ENCODE measurements around the gene SOST. TPM values are rescaled to one million over a fixed set of nuclear protein-coding genes. Genes with fewer than 3 reads are reported as not detected.
A peak's percentile ranks its signal among the peaks of the same experiment; 100 is the strongest.

The SOST gene
- polyA plus RNA-seq, 1 of the 3 experiments (the other 2 are of a cell fraction): not detected

DNA sequence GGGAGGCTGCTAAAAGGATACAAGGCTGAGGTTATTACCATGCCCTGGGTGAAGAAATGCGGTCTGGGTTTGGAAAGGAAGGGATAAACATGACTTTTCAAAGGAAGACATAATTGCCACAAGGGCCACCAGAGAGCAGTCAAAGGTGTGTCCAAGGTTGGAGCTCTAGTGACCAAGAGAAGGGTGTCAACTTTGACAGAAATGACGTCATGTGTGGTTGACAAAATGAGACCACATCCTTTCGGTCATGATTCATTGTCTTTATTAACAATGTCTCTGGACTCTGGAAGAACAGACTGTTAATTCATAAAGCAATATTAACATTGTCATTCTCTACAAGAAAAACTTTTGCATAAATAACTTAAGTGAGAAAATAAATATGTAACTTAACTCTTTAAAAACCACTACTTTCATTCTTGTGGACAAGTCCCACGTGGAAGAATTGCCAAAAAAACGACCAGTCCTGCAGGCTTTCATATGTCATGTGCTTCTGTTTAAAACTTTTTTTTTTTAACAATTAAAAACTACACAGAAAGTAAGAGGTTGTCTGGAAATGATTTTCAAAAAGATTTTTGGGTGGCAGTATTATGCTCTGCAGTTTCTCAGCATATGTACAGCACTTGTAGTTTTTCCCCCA, 5.0 kb downstream of the SOST start:
- no peak overlapping the region for H3K9ac ChIP-seq
- H4K20me1 ChIP-seq (ENCODE audit: insufficient read depth): no peaks in the 10 kb centered on the region
- peaks cover 0 to 6% of the 10 kb centered on the region in 2 experiments; a peak in 1 of 4 replicates for H3K4me1 ChIP-seq (ENCODE audit: control insufficient read depth in 1 of 2, insufficient read depth in 2 of 2, low read depth in 1 of 2, low read length in 1 of 2)
- WGBS (ENCODE audit: low lambda C conversion rate): 62% methylated on average over 5 of the region's 5 CpGs
- H3K27me3 ChIP-seq (ENCODE audit: insufficient read depth): no peaks in the 10 kb centered on the region
- no peaks in the 10 kb centered on the region for H3K79me2 ChIP-seq (ENCODE audit: insufficient read depth)
- DNase-seq: no peak
- no peaks in the 10 kb centered on the region for H3K9me3 ChIP-seq
- peak overlapping the region in 1 of 2 experiments; percentile 43; a peak in 1 of 4 replicates for H3K27ac ChIP-seq (ENCODE audit: low read depth in 2 of 2, low read length in 1 of 2)
- no peaks in the 10 kb centered on the region for H3K9me2 ChIP-seq
- CTCF ChIA-PET: interaction anchor here (0.8 to 7.9 kb wide), 6 partner anchors 7 to 177 kb away, joined by 3 to 97 read pairs (median 4); no protein-coding TSS in a partner anchor
- TF ChIP-seq, protein P1, sequence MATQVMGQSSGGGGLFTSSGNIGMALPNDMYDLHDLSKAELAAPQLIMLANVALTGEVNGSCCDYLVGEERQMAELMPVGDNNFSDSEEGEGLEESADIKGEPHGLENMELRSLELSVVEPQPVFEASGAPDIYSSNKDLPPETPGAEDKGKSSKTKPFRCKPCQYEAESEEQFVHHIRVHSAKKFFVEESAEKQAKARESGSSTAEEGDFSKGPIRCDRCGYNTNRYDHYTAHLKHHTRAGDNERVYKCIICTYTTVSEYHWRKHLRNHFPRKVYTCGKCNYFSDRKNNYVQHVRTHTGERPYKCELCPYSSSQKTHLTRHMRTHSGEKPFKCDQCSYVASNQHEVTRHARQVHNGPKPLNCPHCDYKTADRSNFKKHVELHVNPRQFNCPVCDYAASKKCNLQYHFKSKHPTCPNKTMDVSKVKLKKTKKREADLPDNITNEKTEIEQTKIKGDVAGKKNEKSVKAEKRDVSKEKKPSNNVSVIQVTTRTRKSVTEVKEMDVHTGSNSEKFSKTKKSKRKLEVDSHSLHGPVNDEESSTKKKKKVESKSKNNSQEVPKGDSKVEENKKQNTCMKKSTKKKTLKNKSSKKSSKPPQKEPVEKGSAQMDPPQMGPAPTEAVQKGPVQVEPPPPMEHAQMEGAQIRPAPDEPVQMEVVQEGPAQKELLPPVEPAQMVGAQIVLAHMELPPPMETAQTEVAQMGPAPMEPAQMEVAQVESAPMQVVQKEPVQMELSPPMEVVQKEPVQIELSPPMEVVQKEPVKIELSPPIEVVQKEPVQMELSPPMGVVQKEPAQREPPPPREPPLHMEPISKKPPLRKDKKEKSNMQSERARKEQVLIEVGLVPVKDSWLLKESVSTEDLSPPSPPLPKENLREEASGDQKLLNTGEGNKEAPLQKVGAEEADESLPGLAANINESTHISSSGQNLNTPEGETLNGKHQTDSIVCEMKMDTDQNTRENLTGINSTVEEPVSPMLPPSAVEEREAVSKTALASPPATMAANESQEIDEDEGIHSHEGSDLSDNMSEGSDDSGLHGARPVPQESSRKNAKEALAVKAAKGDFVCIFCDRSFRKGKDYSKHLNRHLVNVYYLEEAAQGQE (IDR thresholded peaks at IDR 0.05; ENCODE audit: low read depth, low read length): no peak
- 0 out of 2 replicates have a peak, but pooled peaks have one; percentile 12 for TF ChIP-seq PBX3 (IDR thresholded peaks at IDR 0.05)
- no peak overlapping the region for H2AFZ ChIP-seq (ENCODE audit: low read depth)
- POLR2A ChIA-PET: no interaction called here
- no peaks in the 10 kb centered on the region for H3K36me3 ChIP-seq (replicated peaks in 1 of 2; ENCODE audit: control insufficient read depth in 1 of 2, insufficient read depth in 2 of 2, low read length in 1 of 2)
- no peak overlapping the region for H3K4me2 ChIP-seq
- no peaks in the 10 kb centered on the region for H3F3A ChIP-seq (replicated peaks; ENCODE audit: insufficient read depth)
- H3K4me3 ChIP-seq (ENCODE audit: low read depth in 2 of 2, low read length in 1 of 2): no peak overlapping the region

GRCh38 chr17:43750153-43750552, 8.4 kb downstream of the SOST start:
- Histone ChIP-seq H3K9me3 (no peaks in the 10 kb centered on the region), H3K9me2 (no peaks in the 10 kb centered on the region), H3K4me1 (ENCODE audit: control insufficient read depth in 1 of 2, insufficient read depth in 2 of 2, low read depth in 1 of 2, low read length in 1 of 2) (no peaks in the 10 kb centered on the region; a peak in 1 of 4 replicates), H3K27ac (ENCODE audit: low read depth in 2 of 2, low read length in 1 of 2) (no peak overlapping the region), H3K79me2 (ENCODE audit: insufficient read depth) (no peaks in the 10 kb centered on the region), H3K27me3 (ENCODE audit: insufficient read depth) (no peaks in the 10 kb centered on the region), H3K36me3 (replicated peaks in 1 of 2; ENCODE audit: control insufficient read depth in 1 of 2, insufficient read depth in 2 of 2, low read length in 1 of 2) (no peaks in the 10 kb centered on the region), H3K4me3 (ENCODE audit: low read depth in 2 of 2, low read length in 1 of 2) (no peak overlapping the region), H3F3A (replicated peaks; ENCODE audit: insufficient read depth) (no peaks in the 10 kb centered on the region), H3K9ac (no peak overlapping the region), H4K20me1 (ENCODE audit: insufficient read depth) (no peaks in the 10 kb centered on the region), H3K4me2 (no peak overlapping the region), H2AFZ (ENCODE audit: low read depth) (no peak overlapping the region)
- WGBS (ENCODE audit: low lambda C conversion rate): 83% methylated on average over 5 of the region's 5 CpGs
- TF ChIP-seq RAD21 (IDR thresholded peaks at IDR 0.05; ENCODE audit: low read length): no peak
- TF ChIP-seq PBX3 (IDR thresholded peaks at IDR 0.05): no peak
- TF ChIP-seq EP300 (IDR thresholded peaks at IDR 0.05; ENCODE audit: borderline replicate concordance in 1 of 2, low read depth in 1 of 2, low read length in 1 of 2): no peak
- TF ChIP-seq FOXJ3 (CRISPR knock-in tag; IDR thresholded peaks at IDR 0.05): no peak
- no peak for TF ChIP-seq MXI1 (IDR thresholded peaks at IDR 0.05; ENCODE audit: low read depth, low read length)
- no peak for TF ChIP-seq NFIC (IDR thresholded peaks at IDR 0.05; ENCODE audit: borderline replicate concordance)
- TF ChIP-seq YY1 (IDR thresholded peaks at IDR 0.05; ENCODE audit: low read depth): no peak
- TF ChIP-seq, protein P2, sequence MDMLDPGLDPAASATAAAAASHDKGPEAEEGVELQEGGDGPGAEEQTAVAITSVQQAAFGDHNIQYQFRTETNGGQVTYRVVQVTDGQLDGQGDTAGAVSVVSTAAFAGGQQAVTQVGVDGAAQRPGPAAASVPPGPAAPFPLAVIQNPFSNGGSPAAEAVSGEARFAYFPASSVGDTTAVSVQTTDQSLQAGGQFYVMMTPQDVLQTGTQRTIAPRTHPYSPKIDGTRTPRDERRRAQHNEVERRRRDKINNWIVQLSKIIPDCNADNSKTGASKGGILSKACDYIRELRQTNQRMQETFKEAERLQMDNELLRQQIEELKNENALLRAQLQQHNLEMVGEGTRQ (IDR thresholded peaks at IDR 0.05; ENCODE audit: borderline replicate concordance, low read depth, low read length): no peak
- TF ChIP-seq CHD2 (IDR thresholded peaks at IDR 0.05; ENCODE audit: low read length, partially characterized antibody): no peak
- no peak for TF ChIP-seq GATA2 (CRISPR knock-in tag; IDR thresholded peaks at IDR 0.05)
- TF ChIP-seq, protein P3, sequence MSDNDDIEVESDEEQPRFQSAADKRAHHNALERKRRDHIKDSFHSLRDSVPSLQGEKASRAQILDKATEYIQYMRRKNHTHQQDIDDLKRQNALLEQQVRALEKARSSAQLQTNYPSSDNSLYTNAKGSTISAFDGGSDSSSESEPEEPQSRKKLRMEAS (IDR thresholded peaks at IDR 0.05; ENCODE audit: low read depth): no peak
- ChIA-PET CTCF (interaction anchor here (1.2 to 3.0 kb wide), 5 partner anchors 10 to 174 kb away, joined by 3 to 20 read pairs (median 7); no protein-coding TSS in a partner anchor), POLR2A (no interaction called here)
- DNase-seq: no peak
